Measurements from ENCODE around the gene NEDD8.

NEDD8 gene

DNA sequence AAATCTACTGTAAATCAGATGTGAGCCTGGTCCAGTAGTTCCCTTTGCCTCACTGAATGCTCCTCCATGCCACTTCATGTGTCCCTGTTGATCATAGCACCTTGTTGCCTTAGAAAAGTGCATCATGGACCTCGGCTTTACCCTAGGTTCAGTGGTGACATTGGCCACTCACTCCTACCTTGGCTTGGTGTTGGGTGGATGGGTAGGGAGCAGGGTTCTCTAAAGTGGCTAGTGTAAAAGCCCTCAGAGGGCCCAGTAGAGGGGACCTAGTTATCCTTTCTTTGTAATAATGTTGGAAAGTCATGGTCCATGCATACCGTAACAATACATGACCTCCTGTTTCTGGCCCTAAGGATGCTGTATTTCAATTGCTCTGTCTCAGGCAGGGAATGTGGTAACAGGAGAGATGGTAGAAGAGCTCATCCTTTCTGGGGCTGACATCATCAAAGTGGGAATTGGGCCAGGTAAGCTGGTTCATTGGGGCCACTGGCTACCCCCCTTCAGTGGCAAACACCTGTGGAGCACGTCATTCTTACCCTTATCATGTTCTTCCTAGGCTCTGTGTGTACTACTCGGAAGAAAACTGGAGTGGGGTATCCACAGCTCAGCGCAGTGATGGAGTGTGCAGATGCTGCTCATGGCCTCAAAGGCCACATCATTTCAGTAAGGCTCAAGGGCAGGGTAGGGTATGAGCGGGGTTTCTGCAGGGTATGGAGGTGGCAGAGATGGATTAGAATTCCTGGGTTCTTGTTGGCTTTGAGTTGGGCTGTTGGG, 4.7 kb upstream of the NEDD8 start:
- Histone ChIP-seq H4K20me1 (ENCODE audit: insufficient read depth, low read length) (peaks cover 14% of the 10 kb centered on the region), H3K9me3 (ENCODE audit: insufficient read depth, low read length, severe bottlenecking) (no peaks in the 10 kb centered on the region), H3K36me3 (ENCODE audit: insufficient read depth, low read length) (peaks cover 75% of the 10 kb centered on the region), H3K4me3 (ENCODE audit: low read depth in 1 of 2, low read length in 2 of 2) (no peak overlapping the region), H3K79me2 (ENCODE audit: insufficient read depth, low read length) (peaks cover 61% of the 10 kb centered on the region), H2AFZ (ENCODE audit: low read depth, low read length) (no peak overlapping the region), H3K27ac (ENCODE audit: low read length) (no peak overlapping the region), H3K9ac (ENCODE audit: low read depth, low read length) (no peak overlapping the region), H3K27me3 (ENCODE audit: insufficient read depth, low read length, poor library complexity) (no peaks in the 10 kb centered on the region), H3K4me2 (ENCODE audit: insufficient read depth, low read length) (no peak overlapping the region), H3K4me1 (ENCODE audit: insufficient read depth, low read length) (peaks cover 59% of the 10 kb centered on the region)
- ATAC-seq (ENCODE audit: insufficient read depth, low read depth) (no peak), DNase-seq (no peak)
- TF ChIP-seq EZH2 (IDR thresholded peaks at IDR 0.05; ENCODE audit: borderline replicate concordance, low read depth, low read length, severe bottlenecking), result no peak
- TF ChIP-seq, protein P1, sequence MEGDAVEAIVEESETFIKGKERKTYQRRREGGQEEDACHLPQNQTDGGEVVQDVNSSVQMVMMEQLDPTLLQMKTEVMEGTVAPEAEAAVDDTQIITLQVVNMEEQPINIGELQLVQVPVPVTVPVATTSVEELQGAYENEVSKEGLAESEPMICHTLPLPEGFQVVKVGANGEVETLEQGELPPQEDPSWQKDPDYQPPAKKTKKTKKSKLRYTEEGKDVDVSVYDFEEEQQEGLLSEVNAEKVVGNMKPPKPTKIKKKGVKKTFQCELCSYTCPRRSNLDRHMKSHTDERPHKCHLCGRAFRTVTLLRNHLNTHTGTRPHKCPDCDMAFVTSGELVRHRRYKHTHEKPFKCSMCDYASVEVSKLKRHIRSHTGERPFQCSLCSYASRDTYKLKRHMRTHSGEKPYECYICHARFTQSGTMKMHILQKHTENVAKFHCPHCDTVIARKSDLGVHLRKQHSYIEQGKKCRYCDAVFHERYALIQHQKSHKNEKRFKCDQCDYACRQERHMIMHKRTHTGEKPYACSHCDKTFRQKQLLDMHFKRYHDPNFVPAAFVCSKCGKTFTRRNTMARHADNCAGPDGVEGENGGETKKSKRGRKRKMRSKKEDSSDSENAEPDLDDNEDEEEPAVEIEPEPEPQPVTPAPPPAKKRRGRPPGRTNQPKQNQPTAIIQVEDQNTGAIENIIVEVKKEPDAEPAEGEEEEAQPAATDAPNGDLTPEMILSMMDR (IDR thresholded peaks at IDR 0.05; ENCODE audit: borderline replicate concordance, extremely low read depth, low read length, poor library complexity, severe bottlenecking), result no peak

GRCh38 chr14:24235804-24236688, 3.9 kb upstream of the NEDD8 start:
- no peak overlapping the region for H3K9ac ChIP-seq (ENCODE audit: low read depth, low read length)
- H2AFZ ChIP-seq (ENCODE audit: low read depth, low read length), result no peak overlapping the region
- TF ChIP-seq EZH2 (IDR thresholded peaks at IDR 0.05; ENCODE audit: borderline replicate concordance, low read depth, low read length, severe bottlenecking), result no peak
- TF ChIP-seq, protein P1 (IDR thresholded peaks at IDR 0.05; ENCODE audit: borderline replicate concordance, extremely low read depth, low read length, poor library complexity, severe bottlenecking), result no peak
- H3K36me3 ChIP-seq (ENCODE audit: insufficient read depth, low read length), result peaks cover 74% of the 10 kb centered on the region
- H3K4me1 ChIP-seq (ENCODE audit: insufficient read depth, low read length), result peaks cover 57% of the 10 kb centered on the region
- no peak overlapping the region for H3K4me3 ChIP-seq (ENCODE audit: low read depth in 1 of 2, low read length in 2 of 2)
- DNase-seq, result no peak
- peaks cover 62% of the 10 kb centered on the region for H3K79me2 ChIP-seq (ENCODE audit: insufficient read depth, low read length)
- H3K9me3 ChIP-seq (ENCODE audit: insufficient read depth, low read length, severe bottlenecking), result no peaks in the 10 kb centered on the region
- no peaks in the 10 kb centered on the region for H3K27me3 ChIP-seq (ENCODE audit: insufficient read depth, low read length, poor library complexity)
- H4K20me1 ChIP-seq (ENCODE audit: insufficient read depth, low read length), result peaks cover 13% of the 10 kb centered on the region
- no peak overlapping the region for H3K27ac ChIP-seq (ENCODE audit: low read length)
- no peak overlapping the region for H3K4me2 ChIP-seq (ENCODE audit: insufficient read depth, low read length)
- ATAC-seq (ENCODE audit: insufficient read depth, low read depth), result no peak

GRCh38 chr14:24234095-24235005, 2.2 kb upstream of the NEDD8 start:
- Histone ChIP-seq H3K9me3 (ENCODE audit: insufficient read depth, low read length, severe bottlenecking) (no peaks in the 10 kb centered on the region), H2AFZ (ENCODE audit: low read depth, low read length) (no peak overlapping the region), H3K79me2 (ENCODE audit: insufficient read depth, low read length) (peaks cover 59% of the 10 kb centered on the region), H3K27ac (ENCODE audit: low read length) (no peak overlapping the region), H3K4me3 (ENCODE audit: low read depth in 1 of 2, low read length in 2 of 2) (peak overlapping the region in 1 of 2 experiments; percentile 75; a peak in 1 of 4 replicates), H3K36me3 (ENCODE audit: insufficient read depth, low read length) (peaks cover 60% of the 10 kb centered on the region), H3K9ac (ENCODE audit: low read depth, low read length) (no peak overlapping the region), H3K27me3 (ENCODE audit: insufficient read depth, low read length, poor library complexity) (no peaks in the 10 kb centered on the region), H3K4me1 (ENCODE audit: insufficient read depth, low read length) (peaks cover 52% of the 10 kb centered on the region), H4K20me1 (ENCODE audit: insufficient read depth, low read length) (peaks cover 4% of the 10 kb centered on the region), H3K4me2 (ENCODE audit: insufficient read depth, low read length) (peak overlapping the region; percentile 99; the same call in 1 of the 2 replicates)
- DNase-seq (no peak), ATAC-seq (ENCODE audit: insufficient read depth, low read depth) (no peak)
- TF ChIP-seq, protein P1 (IDR thresholded peaks at IDR 0.05; ENCODE audit: borderline replicate concordance, extremely low read depth, low read length, poor library complexity, severe bottlenecking), result no peak
- no peak for TF ChIP-seq EZH2 (IDR thresholded peaks at IDR 0.05; ENCODE audit: borderline replicate concordance, low read depth, low read length, severe bottlenecking)
